RKO (cell line): Measurements from ENCODE around the gene RASA3.
"Not testable (repeated sequence)": the region's sequence is repeated elsewhere in the genome, so short reads cannot be mapped to it uniquely, and the experiment has no call there.

Source experiments
- DNase-seq: peaks from one replicate; pipeline ENCODE4 v3.0.0-alpha.2; 2016; ENCODE audit warnings: low spot score

The RASA3 gene

GRCh38 chr13:114155926-114156883 is 23.8 kb upstream of the RASA3 start:
- no peak for DNase-seq

- no peak for DNase-seq
Observed at GRCh38 chr13:114155320-114155719, 22.9 kb upstream of the RASA3 start.

GRCh38 chr13:114154476-114154875 is 22.1 kb upstream of the RASA3 start:
- DNase-seq = no peak

- no peak for DNase-seq
Observed at GRCh38 chr13:114153485-114154080, 21.2 kb upstream of the RASA3 start.

- DNase-seq = no peak
Observed at GRCh38 chr13:114152831-114153371, 20.5 kb upstream of the RASA3 start.

GRCh38 chr13:114152285-114152645 is 19.8 kb upstream of the RASA3 start:
- DNase-seq = no peak

- DNase-seq = peak; percentile 44
Observed at GRCh38 chr13:114151565-114152284, 19.3 kb upstream of the RASA3 start.

- no peak for DNase-seq
Observed at GRCh38 chr13:114151031-114151430, 18.6 kb upstream of the RASA3 start.

- no peak for DNase-seq
Observed at GRCh38 chr13:114149774-114150740, 17.6 kb upstream of the RASA3 start.

GRCh38 chr13:114148886-114149285 is 16.5 kb upstream of the RASA3 start:
- not testable (repeated sequence) for DNase-seq

- DNase-seq = no peak
Observed at GRCh38 chr13:114148521-114148855, 16.1 kb upstream of the RASA3 start.

- DNase-seq = no peak
Observed at GRCh38 chr13:114147803-114148520, 15.5 kb upstream of the RASA3 start.

GRCh38 chr13:114146629-114147028 is 14.2 kb upstream of the RASA3 start:
- DNase-seq = no peak

- no peak for DNase-seq
Observed at GRCh38 chr13:114146173-114146572, 13.8 kb upstream of the RASA3 start.

- DNase-seq = no peak
Observed at GRCh38 chr13:114145722-114146121, 13.3 kb upstream of the RASA3 start.

- peak; percentile 21 for DNase-seq
Observed at GRCh38 chr13:114145256-114145655, 12.8 kb upstream of the RASA3 start.

- no peak for DNase-seq
Observed at GRCh38 chr13:114144606-114145244, 12.3 kb upstream of the RASA3 start.

GRCh38 chr13:114143806-114144605 is 11.6 kb upstream of the RASA3 start:
- no peak for DNase-seq
